Measurements from ENCODE around the gene CCDC93. TPM values are rescaled to one million over a fixed set of nuclear protein-coding genes. Genes with fewer than 3 reads are reported as not detected.

The CCDC93 gene
- polyA plus RNA-seq, 1 donor = 42.1 TPM

- Histone ChIP-seq H3K27me3 (ENCODE audit: control insufficient read depth, insufficient read depth, low read length) (no peaks in the 10 kb centered on the region), H3K27ac (ENCODE audit: low read length) (no peak overlapping the region), H3K9me3 (ENCODE audit: control insufficient read depth, low read depth, low read length) (no peaks in the 10 kb centered on the region), H3K4me3 (ENCODE audit: low read length) (no peak overlapping the region), H3K4me1 (ENCODE audit: control insufficient read depth, insufficient read depth, low read length) (no peaks in the 10 kb centered on the region), H3K36me3 (ENCODE audit: control insufficient read depth, insufficient read depth, low read length) (peaks cover 49% of the 10 kb centered on the region)
- DNase-seq = no peak
- 80% methylated on average over 1 of the region's 3 CpGs for WGBS (ENCODE audit: insufficient coverage, low lambda C conversion rate)
These were observed 52.7 kb downstream of the CCDC93 start for GRCh38 chr2:117961201-117961600.

GRCh38 chr2:117960231-117960630, 53.6 kb downstream of the CCDC93 start:
- no peaks in the 10 kb centered on the region for H3K4me1 ChIP-seq (ENCODE audit: control insufficient read depth, insufficient read depth, low read length)
- no peaks in the 10 kb centered on the region for H3K9me3 ChIP-seq (ENCODE audit: control insufficient read depth, low read depth, low read length)
- peak in 1 of 2 donors; percentile 67 for DNase-seq
- H3K4me3 ChIP-seq (ENCODE audit: low read length) = no peak overlapping the region
- no peaks in the 10 kb centered on the region for H3K27me3 ChIP-seq (ENCODE audit: control insufficient read depth, insufficient read depth, low read length)
- no peak overlapping the region for H3K27ac ChIP-seq (ENCODE audit: low read length)
- H3K36me3 ChIP-seq (ENCODE audit: control insufficient read depth, insufficient read depth, low read length) = peaks cover 46% of the 10 kb centered on the region
- 40% methylated on average over 1 of the region's 4 CpGs for WGBS (ENCODE audit: insufficient coverage, low lambda C conversion rate)

- H3K27ac ChIP-seq (ENCODE audit: low read length) = no peak overlapping the region
- peak in 1 of 2 donors; percentile 26 for DNase-seq
- WGBS (ENCODE audit: insufficient coverage, low lambda C conversion rate) = no CpG with 5 or more reads among the region's 5 CpGs
- peaks cover 52% of the 10 kb centered on the region for H3K36me3 ChIP-seq (ENCODE audit: control insufficient read depth, insufficient read depth, low read length)
- no peaks in the 10 kb centered on the region for H3K27me3 ChIP-seq (ENCODE audit: control insufficient read depth, insufficient read depth, low read length)
- no peak overlapping the region for H3K4me3 ChIP-seq (ENCODE audit: low read length)
- H3K9me3 ChIP-seq (ENCODE audit: control insufficient read depth, low read depth, low read length) = no peaks in the 10 kb centered on the region
- no peaks in the 10 kb centered on the region for H3K4me1 ChIP-seq (ENCODE audit: control insufficient read depth, insufficient read depth, low read length)
These were observed 55.7 kb downstream of the CCDC93 start for GRCh38 chr2:117958186-117958585.

- DNase-seq = no peak
- Histone ChIP-seq H3K4me1 (ENCODE audit: control insufficient read depth, insufficient read depth, low read length) (no peaks in the 10 kb centered on the region), H3K36me3 (ENCODE audit: control insufficient read depth, insufficient read depth, low read length) (peaks cover 48% of the 10 kb centered on the region), H3K27ac (ENCODE audit: low read length) (no peak overlapping the region), H3K4me3 (ENCODE audit: low read length) (no peak overlapping the region), H3K27me3 (ENCODE audit: control insufficient read depth, insufficient read depth, low read length) (no peaks in the 10 kb centered on the region), H3K9me3 (ENCODE audit: control insufficient read depth, low read depth, low read length) (no peaks in the 10 kb centered on the region)
- 100% methylated on average over 1 of the region's 1 CpG for WGBS (ENCODE audit: insufficient coverage, low lambda C conversion rate)
These were observed 56.3 kb downstream of the CCDC93 start for GRCh38 chr2:117957616-117958015.

- Histone ChIP-seq H3K4me1 (ENCODE audit: control insufficient read depth, insufficient read depth, low read length) (no peaks in the 10 kb centered on the region), H3K36me3 (ENCODE audit: control insufficient read depth, insufficient read depth, low read length) (peaks cover 58% of the 10 kb centered on the region), H3K9me3 (ENCODE audit: control insufficient read depth, low read depth, low read length) (no peaks in the 10 kb centered on the region), H3K4me3 (ENCODE audit: low read length) (no peak overlapping the region), H3K27me3 (ENCODE audit: control insufficient read depth, insufficient read depth, low read length) (no peaks in the 10 kb centered on the region), H3K27ac (ENCODE audit: low read length) (no peak overlapping the region)
- DNase-seq = peak in 1 of 2 donors; percentile 13
- WGBS (ENCODE audit: insufficient coverage, low lambda C conversion rate) = no CpG with 5 or more reads among the region's 1 CpG
These were observed 57.7 kb downstream of the CCDC93 start for GRCh38 chr2:117956036-117956796.

GRCh38 chr2:117953231-117953630, 60.6 kb downstream of the CCDC93 start:
- H3K4me3 ChIP-seq (ENCODE audit: low read length) = no peak overlapping the region
- no peak overlapping the region for H3K27ac ChIP-seq (ENCODE audit: low read length)
- no peak for DNase-seq
- H3K27me3 ChIP-seq (ENCODE audit: control insufficient read depth, insufficient read depth, low read length) = no peaks in the 10 kb centered on the region
- H3K9me3 ChIP-seq (ENCODE audit: control insufficient read depth, low read depth, low read length) = no peaks in the 10 kb centered on the region
- peaks cover 75% of the 10 kb centered on the region for H3K36me3 ChIP-seq (ENCODE audit: control insufficient read depth, insufficient read depth, low read length)
- H3K4me1 ChIP-seq (ENCODE audit: control insufficient read depth, insufficient read depth, low read length) = no peaks in the 10 kb centered on the region

GRCh38 chr2:117952701-117953100, 61.2 kb downstream of the CCDC93 start:
- Histone ChIP-seq H3K36me3 (ENCODE audit: control insufficient read depth, insufficient read depth, low read length) (peaks cover 75% of the 10 kb centered on the region), H3K4me1 (ENCODE audit: control insufficient read depth, insufficient read depth, low read length) (no peaks in the 10 kb centered on the region), H3K4me3 (ENCODE audit: low read length) (no peak overlapping the region), H3K27ac (ENCODE audit: low read length) (no peak overlapping the region), H3K27me3 (ENCODE audit: control insufficient read depth, insufficient read depth, low read length) (no peaks in the 10 kb centered on the region), H3K9me3 (ENCODE audit: control insufficient read depth, low read depth, low read length) (no peaks in the 10 kb centered on the region)
- DNase-seq = no peak

GRCh38 chr2:117952228-117952627, 61.6 kb downstream of the CCDC93 start:
- WGBS (ENCODE audit: insufficient coverage, low lambda C conversion rate) = no CpG with 5 or more reads among the region's 4 CpGs
- H3K9me3 ChIP-seq (ENCODE audit: control insufficient read depth, low read depth, low read length) = no peaks in the 10 kb centered on the region
- peaks cover 72% of the 10 kb centered on the region for H3K36me3 ChIP-seq (ENCODE audit: control insufficient read depth, insufficient read depth, low read length)
- no peaks in the 10 kb centered on the region for H3K27me3 ChIP-seq (ENCODE audit: control insufficient read depth, insufficient read depth, low read length)
- no peak overlapping the region for H3K27ac ChIP-seq (ENCODE audit: low read length)
- DNase-seq = no peak
- no peak overlapping the region for H3K4me3 ChIP-seq (ENCODE audit: low read length)
- H3K4me1 ChIP-seq (ENCODE audit: control insufficient read depth, insufficient read depth, low read length) = no peaks in the 10 kb centered on the region

GRCh38 chr2:117949806-117950205, 64.1 kb downstream of the CCDC93 start:
- no peaks in the 10 kb centered on the region for H3K4me1 ChIP-seq (ENCODE audit: control insufficient read depth, insufficient read depth, low read length)
- no peak overlapping the region for H3K4me3 ChIP-seq (ENCODE audit: low read length)
- WGBS (ENCODE audit: insufficient coverage, low lambda C conversion rate) = 100% methylated on average over 1 of the region's 5 CpGs
- no peak overlapping the region for H3K27ac ChIP-seq (ENCODE audit: low read length)
- no peak for DNase-seq
- H3K27me3 ChIP-seq (ENCODE audit: control insufficient read depth, insufficient read depth, low read length) = no peaks in the 10 kb centered on the region
- no peaks in the 10 kb centered on the region for H3K9me3 ChIP-seq (ENCODE audit: control insufficient read depth, low read depth, low read length)
- peaks cover 82% of the 10 kb centered on the region for H3K36me3 ChIP-seq (ENCODE audit: control insufficient read depth, insufficient read depth, low read length)

- no peaks in the 10 kb centered on the region for H3K4me1 ChIP-seq (ENCODE audit: control insufficient read depth, insufficient read depth, low read length)
- H3K27ac ChIP-seq (ENCODE audit: low read length) = no peak overlapping the region
- WGBS (ENCODE audit: insufficient coverage, low lambda C conversion rate) = no CpG with 5 or more reads among the region's 1 CpG
- no peak for DNase-seq
- H3K9me3 ChIP-seq (ENCODE audit: control insufficient read depth, low read depth, low read length) = no peaks in the 10 kb centered on the region
- H3K36me3 ChIP-seq (ENCODE audit: control insufficient read depth, insufficient read depth, low read length) = peaks cover 81% of the 10 kb centered on the region
- no peak overlapping the region for H3K4me3 ChIP-seq (ENCODE audit: low read length)
- no peaks in the 10 kb centered on the region for H3K27me3 ChIP-seq (ENCODE audit: control insufficient read depth, insufficient read depth, low read length)
These were observed 65.3 kb downstream of the CCDC93 start for GRCh38 chr2:117948615-117949014.

GRCh38 chr2:117945296-117945695, 68.6 kb downstream of the CCDC93 start:
- no CpG with 5 or more reads among the region's 5 CpGs for WGBS (ENCODE audit: insufficient coverage, low lambda C conversion rate)
- no peak overlapping the region for H3K4me3 ChIP-seq (ENCODE audit: low read length)
- H3K27ac ChIP-seq (ENCODE audit: low read length) = no peak overlapping the region
- no peaks in the 10 kb centered on the region for H3K27me3 ChIP-seq (ENCODE audit: control insufficient read depth, insufficient read depth, low read length)
- no peaks in the 10 kb centered on the region for H3K4me1 ChIP-seq (ENCODE audit: control insufficient read depth, insufficient read depth, low read length)
- H3K9me3 ChIP-seq (ENCODE audit: control insufficient read depth, low read depth, low read length) = no peaks in the 10 kb centered on the region
- H3K36me3 ChIP-seq (ENCODE audit: control insufficient read depth, insufficient read depth, low read length) = peaks cover 90% of the 10 kb centered on the region
- DNase-seq = no peak
